OCI-LY3 (cell line): ENCODE measurements around the gene TCF12.

Experiments used
- EZH2phosphoT487 ChIP-seq: fragments of 200-600 bp; shearing (Covaris generic); IDR thresholded peaks from 2 replicates; pipeline ENCODE4 v1.6.1; 2018; ENCODE audit warnings: antibody characterized with exemption, mixed run types, low read depth
- TF ChIP-seq, protein P1 (sequence below): fragments of 200-600, 300-600 bp; sonication (generic); IDR thresholded peaks from 2 replicates; pipeline ENCODE4 v1.5.1; 2014; ENCODE audit warnings: antibody characterized with exemption, low read length, low read depth

- TF ChIP-seq EZH2phosphoT487, result no peak
- TF ChIP-seq, protein P1, sequence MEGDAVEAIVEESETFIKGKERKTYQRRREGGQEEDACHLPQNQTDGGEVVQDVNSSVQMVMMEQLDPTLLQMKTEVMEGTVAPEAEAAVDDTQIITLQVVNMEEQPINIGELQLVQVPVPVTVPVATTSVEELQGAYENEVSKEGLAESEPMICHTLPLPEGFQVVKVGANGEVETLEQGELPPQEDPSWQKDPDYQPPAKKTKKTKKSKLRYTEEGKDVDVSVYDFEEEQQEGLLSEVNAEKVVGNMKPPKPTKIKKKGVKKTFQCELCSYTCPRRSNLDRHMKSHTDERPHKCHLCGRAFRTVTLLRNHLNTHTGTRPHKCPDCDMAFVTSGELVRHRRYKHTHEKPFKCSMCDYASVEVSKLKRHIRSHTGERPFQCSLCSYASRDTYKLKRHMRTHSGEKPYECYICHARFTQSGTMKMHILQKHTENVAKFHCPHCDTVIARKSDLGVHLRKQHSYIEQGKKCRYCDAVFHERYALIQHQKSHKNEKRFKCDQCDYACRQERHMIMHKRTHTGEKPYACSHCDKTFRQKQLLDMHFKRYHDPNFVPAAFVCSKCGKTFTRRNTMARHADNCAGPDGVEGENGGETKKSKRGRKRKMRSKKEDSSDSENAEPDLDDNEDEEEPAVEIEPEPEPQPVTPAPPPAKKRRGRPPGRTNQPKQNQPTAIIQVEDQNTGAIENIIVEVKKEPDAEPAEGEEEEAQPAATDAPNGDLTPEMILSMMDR, result no peak
These were observed 405.6 kb downstream of the TCF12 start for GRCh38 chr15:57323806-57324589.
